T follicular helper cell (primary cell): ENCODE measurements around the gene RAD9A.
"Not testable (repeated sequence)": the region's sequence is repeated elsewhere in the genome, so short reads cannot be mapped to it uniquely, and the experiment has no call there.

Source experiments
- DNase-seq: peaks from one replicate; pipeline ENCODE4 v3.0.0-alpha.2; 2020; ENCODE audit warnings: low read depth

The RAD9A gene

DNA sequence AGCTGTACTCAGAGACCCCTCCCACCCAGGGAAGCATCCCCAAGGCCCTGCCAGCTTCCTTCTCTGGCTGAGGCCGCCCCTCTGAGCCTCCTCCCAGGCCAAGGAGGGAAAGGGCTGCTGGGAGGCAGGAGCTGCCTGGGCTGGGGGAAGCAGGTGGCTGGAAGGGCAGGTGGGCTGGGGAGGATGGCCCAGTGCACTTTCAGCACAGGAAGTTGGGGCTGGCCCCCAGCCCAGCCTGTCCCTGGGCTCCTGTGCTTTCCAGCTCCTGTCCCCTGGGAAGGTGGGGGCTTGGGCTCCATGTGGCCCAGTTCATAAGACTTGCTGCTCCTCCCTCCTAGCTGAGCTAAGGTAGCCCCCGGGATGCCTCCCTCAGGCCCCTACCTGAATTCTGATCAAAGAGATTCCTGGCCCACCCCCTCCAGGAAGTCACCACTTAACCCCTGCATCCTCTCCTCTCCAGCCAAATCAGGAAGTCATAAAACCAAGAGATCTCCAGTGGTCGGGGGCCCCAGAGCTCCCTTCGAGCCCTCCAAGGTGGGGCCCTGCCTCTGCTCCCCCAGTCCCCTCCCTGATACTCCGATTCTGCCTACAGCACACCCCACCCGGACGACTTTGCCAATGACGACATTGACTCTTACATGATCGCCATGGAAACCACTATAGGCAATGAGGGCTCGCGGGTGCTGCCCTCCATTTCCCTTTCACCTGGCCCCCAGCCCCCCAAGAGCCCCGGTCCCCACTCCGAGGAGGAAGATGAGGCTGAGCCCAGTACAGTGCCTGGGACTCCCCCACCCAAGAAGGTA, 5.0 kb downstream of the RAD9A start:
- no peak for DNase-seq

DNA sequence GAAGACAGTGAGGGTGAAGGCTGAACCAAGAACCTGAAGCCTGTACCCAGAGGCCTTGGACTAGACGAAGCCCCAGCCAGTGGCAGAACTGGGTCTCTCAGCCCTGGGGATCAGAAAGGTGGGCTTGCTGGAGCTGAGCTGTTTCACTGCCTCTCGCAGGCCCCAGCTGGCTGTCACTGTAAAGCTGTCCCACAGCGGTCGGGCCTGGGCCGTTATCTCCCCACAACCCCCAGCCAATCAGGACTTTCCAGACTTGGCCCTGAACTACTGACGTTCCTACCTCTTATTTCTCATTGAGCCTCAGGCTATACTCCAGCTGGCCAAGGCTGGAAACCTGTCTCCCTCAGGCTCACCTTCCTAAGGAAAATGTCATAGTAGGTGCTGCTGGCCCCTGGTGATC, 5.8 kb downstream of the RAD9A start:
- no peak for DNase-seq

DNA sequence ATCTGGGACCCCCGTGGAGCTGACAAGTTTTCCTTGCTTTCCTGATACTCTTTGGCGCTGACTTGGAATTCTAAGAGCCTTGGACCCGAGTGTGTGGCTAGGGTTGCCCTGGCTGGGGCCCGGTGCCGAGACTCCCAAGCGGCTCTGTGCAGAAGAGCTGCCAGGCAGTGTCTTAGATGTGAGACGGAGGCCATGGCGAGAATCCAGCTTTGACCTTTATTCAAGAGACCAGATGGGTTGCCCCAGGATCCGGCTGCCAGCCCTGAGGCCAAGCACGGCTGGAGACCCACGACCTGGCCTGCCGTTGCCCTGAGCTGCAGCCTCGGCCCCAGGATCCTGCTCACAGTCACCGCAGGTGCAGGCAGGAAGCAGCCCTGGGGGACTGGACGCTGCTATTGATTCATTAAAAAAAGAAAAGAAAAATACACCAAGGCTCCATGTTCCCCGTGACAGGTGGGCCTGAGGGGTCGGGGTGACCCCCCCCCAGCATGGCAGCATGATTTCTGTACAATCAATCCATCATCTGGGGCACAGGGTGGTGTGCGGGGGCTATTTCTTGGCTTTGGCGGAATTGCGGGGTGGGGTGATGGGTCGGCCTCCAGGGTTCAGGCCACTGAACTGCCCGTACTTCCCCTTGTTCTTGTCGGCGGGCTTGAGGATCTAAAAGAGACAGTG, 6.3 kb downstream of the RAD9A start:
- DNase-seq = no peak

DNA sequence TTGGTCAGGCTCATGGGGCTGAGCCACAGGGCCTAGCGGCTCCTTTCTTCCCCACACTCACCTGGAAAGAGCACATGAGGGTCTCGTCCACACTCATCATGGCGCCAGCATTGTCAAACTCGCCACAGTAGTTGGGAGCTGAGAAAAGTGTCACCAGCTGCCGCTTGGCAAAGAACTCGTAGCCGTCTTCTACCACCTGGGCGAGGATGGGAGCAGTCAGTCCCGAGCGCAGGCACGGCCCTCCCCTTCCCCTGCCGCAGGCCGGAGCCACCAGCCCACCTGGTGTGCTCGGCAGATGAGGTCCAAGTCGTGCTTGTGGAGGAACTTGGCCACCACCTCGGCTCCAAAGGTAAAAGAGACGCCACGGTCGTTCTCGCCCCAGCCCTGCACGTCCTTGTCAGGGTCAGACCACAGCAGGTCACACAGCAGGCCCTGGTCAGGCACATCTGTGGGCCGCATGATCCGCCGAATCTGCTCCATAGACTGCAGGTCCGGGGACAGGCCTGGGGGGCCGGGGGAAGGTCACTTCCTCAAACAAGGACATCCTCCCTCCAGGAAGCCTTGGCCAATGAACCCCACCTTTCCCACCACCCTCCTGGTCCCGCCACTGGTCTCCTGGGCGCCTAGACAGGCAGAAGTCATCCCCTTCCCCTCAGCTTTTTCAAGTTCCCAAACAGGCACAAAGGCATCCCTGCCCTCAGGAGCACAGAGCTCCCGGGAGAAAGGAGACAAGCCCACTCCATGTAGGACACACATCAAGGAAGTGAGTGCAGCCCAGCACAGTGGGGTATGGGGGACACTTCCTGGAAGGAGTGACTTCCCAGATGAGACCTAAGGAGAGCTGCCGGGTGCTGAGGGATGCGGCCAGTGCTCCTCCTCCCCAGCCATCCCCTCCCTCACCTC, 7.1 kb downstream of the RAD9A start:
- DNase-seq = no peak

DNA sequence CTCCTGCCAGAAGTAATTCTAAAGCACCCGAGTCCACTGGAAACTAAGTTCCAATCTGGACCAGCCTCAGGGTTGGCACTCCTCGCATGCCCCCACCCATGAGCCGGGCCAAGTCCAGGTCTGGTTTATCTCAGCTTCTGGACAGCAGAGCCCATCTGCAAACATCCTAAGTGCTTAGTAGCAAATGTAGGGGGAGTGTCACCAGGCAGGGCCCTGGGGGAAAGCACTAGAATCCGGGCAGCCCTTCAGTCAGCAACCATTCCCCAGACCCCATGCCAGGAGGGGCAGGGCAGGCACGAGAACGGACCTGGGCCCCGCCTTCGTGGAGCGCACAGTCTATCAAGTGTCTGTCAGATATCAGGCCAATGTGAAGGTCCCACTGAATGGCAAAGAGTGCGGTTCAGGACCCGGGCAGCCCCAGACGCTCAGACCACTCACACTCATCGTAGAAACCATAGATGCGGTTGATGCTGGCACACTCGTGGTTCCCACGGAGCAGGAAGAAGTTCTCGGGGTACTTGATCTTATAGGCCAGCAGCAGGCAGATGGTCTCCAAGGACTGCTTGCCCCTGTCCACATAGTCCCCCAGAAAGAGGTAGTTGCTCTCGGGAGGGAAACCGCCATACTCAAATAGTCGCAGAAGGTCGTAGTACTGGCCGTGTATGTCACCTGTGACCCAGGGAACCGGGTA, 8.6 kb downstream of the RAD9A start:
- DNase-seq = no peak

DNA sequence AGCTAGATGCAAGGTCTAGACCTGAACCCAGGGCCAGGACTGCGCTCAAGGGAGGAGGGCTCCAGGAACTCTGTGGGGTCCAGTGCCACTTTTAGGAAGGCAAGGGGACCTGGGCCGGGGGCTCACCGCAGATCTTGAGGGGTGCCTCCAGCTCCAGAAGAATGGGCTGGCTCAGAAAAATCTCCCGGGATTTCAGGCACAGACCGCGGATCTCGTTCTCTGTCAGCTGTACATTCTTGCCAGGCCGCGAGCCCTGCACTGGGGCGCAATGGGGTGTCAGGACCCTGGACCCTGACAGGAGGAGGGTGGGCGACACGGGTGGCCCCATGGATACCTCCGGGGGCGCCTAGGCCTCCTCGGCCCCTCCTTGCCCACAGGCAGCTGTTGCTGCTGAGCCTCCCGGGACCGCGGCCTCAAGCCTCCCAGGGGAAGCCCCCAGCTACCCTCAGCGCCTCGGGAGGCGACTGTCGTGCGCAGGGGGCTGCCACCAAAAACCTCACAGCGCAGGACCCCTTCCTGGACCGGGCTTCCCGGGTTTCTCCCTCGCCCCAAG, 9.2 kb downstream of the RAD9A start:
- no peak for DNase-seq

DNA sequence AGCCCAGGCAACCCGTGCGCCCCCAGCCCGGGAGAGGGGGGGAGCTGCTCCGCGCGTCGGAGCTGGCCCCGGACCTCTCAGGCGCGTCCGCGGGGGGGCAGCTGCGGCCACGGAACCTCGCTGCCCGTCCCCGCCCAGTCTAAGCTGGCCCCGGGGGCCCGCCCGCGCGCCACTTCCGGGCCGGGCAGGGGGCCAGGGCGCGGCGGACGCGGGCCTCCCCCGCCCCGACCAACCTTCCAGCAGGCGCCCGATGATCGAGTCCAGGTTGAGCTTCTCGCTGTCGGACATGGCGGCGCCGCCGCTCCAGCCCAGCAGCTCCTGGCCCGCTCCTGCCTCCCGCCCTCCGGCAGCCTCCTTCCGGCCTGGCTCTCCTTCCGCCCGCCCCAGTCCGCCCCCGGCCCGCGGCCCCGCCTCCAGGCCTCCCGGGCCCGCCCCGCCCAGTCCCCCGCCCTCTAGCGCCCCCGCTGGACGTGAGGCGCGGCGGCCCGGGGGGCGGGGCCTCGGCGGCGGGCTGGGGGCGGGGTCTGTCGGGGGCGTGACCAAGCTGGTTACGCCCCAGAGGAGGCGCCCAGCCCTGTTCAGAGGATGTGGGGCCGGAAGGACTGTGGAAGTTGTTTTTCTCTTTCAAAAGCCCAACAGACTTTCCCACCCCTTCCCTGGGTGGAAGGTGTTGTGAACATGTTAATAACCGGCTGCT, 9.9 kb downstream of the RAD9A start, which contains the start of gene PPP1CA:
Gene PPP1CA (minus strand): TSS at position 364 of the 697 bp plus-strand sequence. CDS start 76 bp downstream, at position 288.
- DNase-seq = peak; percentile 90

DNA sequence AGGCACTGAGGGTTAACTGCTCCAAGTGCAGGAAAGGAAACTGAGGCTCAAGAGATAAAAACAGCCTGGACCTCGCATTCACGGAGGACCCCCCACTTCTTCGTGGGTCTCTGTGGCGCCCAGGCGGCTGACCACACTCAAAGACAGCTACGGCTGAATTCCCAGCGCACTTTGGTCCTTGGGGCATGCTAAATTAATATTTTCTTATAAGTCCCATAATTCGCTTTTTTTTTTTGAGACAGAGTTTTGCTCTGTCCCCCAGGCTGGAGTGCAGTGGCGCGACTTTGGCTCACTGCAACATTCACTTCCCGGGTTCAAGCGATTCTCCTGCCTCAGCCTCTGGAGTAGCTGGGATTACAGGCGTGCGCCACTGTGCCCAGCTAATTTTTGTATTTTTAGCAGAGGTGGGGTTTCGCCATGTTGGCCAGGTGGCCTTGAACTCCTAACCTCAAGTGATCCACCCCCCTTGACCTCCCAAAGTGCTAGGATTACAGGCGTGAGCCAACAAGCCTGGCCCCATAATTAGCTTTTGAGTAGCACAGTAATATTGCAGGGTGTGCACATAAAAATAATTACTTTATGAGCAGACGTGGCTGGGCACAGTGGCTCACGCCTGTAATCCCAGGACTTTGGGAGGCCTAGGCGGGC, 10.5 kb downstream of the RAD9A start:
- not testable (repeated sequence) for DNase-seq

DNA sequence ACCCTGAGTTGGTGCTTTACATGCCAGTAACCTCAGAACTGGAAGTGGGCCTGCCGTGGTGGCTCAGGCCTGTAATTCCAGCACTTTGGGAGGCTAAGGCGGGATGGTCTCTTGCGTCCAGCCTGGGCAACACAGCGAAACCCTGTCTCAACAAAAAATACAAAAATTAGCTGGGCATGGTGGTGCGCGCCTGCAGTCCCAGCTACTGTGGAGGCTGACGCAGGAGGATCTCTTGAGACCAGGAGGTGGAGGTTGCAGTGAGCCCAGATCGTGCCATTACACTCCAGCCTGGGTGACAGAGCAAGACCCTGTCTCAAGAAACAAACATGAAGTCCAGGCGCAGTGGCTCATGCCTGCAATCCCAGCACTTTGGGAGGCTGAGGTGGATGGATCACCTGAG, 11.3 kb downstream of the RAD9A start:
- DNase-seq = not testable (repeated sequence)

DNA sequence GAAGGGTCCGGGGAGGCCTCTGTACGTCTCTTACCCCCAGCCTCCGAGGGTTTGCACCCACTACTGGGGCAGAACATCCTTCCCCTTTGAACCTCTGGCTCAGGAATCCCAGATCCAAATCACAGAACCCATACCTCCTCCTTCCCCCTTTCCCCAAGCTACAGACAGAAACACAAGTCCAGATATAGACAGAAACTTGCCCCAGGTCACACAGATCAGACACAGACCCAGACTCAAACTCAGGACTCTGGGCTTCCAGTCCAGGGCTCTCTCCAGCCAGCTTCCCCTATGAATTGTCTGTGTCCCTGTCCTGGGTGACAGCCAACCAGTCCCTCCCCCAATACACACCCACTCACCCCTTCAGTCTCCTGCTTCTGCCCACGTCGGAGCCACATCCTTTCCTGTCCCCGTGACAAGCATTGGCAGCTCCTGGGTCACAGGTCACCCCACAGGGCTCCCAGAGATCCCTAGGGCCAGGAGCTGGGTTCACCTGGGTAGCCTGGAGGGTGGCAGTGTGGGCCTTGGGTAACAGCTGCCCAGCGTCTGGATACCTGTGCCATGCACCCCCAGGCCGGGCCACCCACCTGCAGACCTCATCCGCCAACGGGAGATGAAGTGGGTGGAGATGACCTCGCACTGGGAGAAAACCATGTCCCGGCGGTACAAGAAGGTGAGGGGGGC, 12.9 kb downstream of the RAD9A start:
- no peak for DNase-seq

DNA sequence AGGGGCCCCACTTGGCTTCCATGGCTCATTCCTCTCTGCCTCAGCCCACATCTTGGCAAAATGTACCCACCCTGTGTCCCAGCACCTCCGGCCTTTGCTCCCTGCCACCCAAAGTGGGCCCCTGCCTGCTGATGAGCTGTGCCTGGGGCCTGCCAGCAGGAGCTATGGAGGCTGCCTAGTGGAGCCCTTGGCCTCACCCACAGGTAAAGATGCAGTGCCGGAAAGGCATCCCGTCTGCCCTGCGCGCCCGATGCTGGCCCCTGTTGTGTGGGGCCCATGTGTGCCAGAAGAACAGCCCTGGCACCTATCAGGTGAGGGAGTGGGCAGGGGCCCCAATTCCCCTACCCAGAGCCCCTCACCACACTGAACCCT, 13.4 kb downstream of the RAD9A start:
- no peak for DNase-seq

DNA sequence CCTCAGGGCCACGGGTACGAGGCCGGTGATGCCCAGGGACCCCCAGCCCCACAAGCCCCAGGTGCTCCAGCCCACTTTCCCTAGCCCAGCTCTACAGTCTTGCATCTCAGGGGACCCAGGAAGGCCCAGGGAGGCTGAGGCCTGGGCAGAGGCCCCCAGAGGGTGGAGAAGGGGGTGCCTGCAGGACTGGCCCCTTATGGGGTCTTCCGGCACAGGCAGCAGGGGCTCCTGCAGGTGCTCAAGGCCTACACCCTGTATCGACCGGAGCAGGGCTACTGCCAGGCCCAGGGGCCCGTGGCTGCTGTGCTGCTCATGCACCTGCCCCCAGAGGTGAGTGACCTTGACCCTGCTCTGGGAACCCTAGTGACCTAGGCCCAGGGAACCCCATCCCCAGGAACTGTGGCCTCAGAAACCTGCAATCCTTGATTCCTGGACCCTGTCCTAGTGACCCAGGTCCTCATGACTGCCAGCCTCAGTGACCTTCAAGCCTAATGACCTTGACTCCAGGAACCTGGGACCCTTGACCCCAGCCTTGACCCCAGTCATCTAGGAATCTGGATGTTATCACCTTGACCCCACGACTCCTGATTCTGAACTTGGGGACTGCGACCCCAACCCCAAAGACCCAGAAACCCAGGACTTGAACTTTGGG, 14.0 kb downstream of the RAD9A start:
- no peak for DNase-seq

DNA sequence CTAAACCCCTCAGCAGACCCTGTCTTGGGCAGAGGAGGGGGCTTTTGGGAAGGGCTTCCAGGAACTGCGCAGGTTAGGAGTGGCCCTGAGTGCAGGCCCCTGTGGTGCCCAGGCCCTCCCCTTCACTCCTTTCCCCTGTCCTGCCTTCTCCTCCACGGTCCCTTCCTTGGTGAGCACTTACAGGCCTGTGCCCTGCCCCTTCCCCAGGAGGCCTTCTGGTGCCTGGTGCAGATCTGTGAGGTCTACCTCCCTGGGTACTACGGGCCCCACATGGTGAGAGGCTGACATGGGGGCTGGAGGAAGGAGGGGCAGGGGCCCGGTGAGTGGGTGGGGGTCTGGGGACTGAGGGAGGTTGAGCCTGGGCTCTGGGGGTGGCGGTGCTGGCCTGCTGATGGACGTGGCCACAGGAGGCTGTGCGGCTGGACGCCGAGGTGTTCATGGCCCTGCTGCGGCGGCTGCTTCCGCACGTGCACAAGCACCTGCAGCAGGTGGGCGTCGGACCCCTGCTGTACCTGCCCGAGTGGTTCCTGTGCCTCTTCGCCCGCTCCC, 14.7 kb downstream of the RAD9A start:
- no peak for DNase-seq

DNA sequence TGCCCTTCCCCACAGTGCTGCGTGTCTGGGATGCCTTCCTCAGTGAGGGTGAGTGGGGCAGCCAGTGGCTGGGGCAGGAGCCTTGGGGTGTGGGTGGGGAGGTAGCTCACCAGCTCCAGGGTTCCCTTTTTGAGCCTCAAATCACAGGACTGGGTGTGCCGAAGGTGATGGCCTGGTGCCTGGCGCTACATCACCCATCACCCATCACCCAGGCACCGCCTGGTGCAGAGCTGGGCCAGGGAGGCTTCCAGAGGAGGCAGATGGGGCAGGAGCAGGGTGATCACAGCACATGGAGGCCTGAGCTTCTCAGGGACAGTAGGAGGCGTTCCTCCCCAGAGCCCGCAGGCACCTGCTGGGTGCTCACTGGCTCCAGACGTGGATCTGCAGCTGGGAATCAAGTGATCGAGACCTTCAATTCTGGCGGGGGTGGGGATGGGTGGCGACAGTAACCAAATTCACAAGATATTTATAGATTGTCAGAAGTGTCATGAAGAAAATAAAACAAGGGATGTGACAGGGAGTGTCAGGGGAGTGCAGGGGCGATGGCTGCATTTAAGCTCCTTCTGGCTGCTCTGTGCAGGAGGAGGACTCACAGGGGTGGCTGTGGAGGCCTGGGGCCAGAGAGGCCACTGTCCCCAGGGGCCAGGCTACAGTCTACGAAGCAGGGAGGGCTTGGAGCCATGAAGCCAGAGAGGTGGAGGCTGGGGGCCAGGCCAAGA, 15.3 kb downstream of the RAD9A start:
- no peak for DNase-seq

DNA sequence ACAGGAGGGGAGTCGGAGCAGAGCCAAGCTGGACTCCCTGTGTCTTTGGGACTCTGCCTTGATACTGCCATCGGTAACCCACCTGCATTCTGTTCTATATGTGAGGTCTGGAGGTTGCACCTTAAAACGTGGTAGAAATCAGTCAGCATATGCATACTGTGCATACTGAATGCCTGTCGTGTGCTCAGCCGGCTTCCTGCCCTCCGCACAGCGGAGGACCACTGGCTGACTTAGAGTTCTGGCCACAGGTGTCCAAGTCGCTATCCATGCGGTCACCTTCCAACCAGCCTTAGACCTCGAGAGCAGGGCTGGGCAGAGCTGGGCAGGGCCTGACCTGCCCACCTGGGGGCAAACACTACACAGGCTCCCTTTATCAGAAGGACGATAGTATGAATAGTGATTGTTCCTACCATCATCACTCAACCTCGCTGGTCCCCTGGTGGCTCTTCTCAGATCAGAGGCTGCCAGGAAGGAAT, 15.9 kb downstream of the RAD9A start:
- no peak for DNase-seq

DNA sequence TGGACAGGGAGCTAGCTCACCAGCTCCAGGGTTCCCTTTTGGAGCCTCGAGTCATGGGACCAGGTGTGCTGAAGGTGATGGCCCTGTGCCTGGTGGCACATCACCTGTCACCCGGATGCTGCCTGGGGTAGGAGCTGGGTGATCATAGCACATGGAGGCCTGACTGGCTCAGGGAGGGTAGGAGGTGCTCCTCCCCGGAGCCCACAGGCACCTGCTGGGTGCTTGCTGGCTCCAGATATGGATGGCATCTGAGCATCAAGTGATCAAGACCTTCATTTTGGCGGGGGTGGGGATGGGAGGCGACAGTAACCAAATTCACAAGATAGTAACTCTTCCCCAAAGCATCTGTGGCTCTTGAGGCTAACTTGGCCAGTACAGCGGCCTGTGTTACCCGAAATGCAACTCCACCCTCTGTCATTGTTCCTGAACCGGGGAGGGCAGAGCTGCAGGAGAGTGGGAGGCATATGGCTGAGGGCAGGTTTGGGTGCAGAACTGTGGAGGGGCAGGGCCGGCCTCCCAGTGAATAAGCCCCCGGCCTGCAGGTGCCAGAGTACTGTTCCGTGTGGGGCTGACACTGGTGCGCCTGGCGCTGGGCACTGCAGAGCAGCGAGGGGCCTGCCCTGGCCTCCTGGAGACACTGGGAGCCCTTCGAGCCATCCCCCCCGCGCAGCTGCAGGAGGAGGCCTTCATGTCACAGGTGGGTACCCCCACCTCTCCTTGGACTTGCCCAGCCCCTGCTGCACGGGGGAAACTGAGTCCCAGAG, 16.8 kb downstream of the RAD9A start:
- no peak for DNase-seq

DNA sequence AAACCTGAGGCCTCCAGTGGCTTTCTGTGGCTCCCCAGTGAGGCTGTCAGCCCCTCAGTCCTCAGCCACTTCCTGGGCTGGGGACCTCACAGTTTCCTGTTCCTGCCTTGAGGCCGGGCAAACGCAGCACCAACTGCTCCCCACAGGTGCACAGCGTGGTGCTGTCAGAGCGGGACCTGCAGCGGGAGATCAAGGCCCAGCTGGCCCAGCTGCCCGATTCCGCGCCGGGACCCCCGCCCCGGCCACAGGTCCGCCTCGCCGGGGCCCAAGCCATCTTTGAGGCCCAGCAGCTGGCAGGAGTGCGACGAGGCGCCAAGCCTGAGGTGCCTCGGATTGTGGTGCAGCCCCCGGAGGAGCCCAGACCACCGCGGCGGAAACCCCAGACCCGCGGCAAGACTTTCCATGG, 17.5 kb downstream of the RAD9A start:
- no peak for DNase-seq
